Rectal smooth muscle tissue (tissue), 1 donor: ENCODE results near the gene PDE9A.

Experiments used
- H3K27ac ChIP-seq: one replicate; pipeline ENCODE4 v1.7.0; 2013; ENCODE audit warnings: low read depth, low read length, inconsistent platforms
- H3K27me3 ChIP-seq: one replicate; pipeline ENCODE4 v1.7.0; 2013; ENCODE audit warnings: low read length; ENCODE audit not compliant: control insufficient read depth, insufficient read depth
- H3K36me3 ChIP-seq: one replicate; pipeline ENCODE4 v1.7.0; 2013; ENCODE audit warnings: low read length; ENCODE audit not compliant: control insufficient read depth, insufficient read depth
- H3K4me1 ChIP-seq: one replicate; pipeline ENCODE4 v1.7.0; 2013; ENCODE audit warnings: low read length; ENCODE audit not compliant: control insufficient read depth, insufficient read depth
- H3K4me3 ChIP-seq: one replicate; pipeline ENCODE4 v1.7.0; 2013; ENCODE audit warnings: low read length
- H3K9ac ChIP-seq: one replicate; pipeline ENCODE4 v1.7.0; 2013; ENCODE audit warnings: low read length

The PDE9A gene

GRCh38 chr21:42657676-42658319 lies 4.4 kb downstream of the PDE9A start:
- Histone ChIP-seq H3K4me1 (peaks cover 23% of the 10 kb centered on the region), H3K9ac (no peak overlapping the region), H3K27ac (peak overlapping the region; percentile 90), H3K36me3 (no peaks in the 10 kb centered on the region), H3K27me3 (peaks cover 5% of the 10 kb centered on the region), H3K4me3 (no peak overlapping the region)

- H3K9ac ChIP-seq, result no peak overlapping the region
- H3K27ac ChIP-seq, result peak overlapping the region; percentile 90
- H3K36me3 ChIP-seq, result no peaks in the 10 kb centered on the region
- peaks cover 20% of the 10 kb centered on the region for H3K4me1 ChIP-seq
- H3K4me3 ChIP-seq, result no peak overlapping the region
- peaks cover 5% of the 10 kb centered on the region for H3K27me3 ChIP-seq
Measured at GRCh38 chr21:42658320-42659105, 5.1 kb downstream of the PDE9A start.

GRCh38 chr21:42659416-42660117 lies 6.1 kb downstream of the PDE9A start:
- Histone ChIP-seq H3K4me1 (peaks cover 26% of the 10 kb centered on the region), H3K9ac (no peak overlapping the region)

GRCh38 chr21:42660118-42660470 lies 6.7 kb downstream of the PDE9A start:
- Histone ChIP-seq H3K4me3 (no peak overlapping the region), H3K4me1 (peaks cover 25% of the 10 kb centered on the region), H3K9ac (no peak overlapping the region), H3K27ac (no peak overlapping the region), H3K36me3 (no peaks in the 10 kb centered on the region), H3K27me3 (peaks cover 5% of the 10 kb centered on the region)

More at GRCh38 chr21:42659416-42660117, 6.1 kb downstream of the PDE9A start:
- no peak overlapping the region for H3K27ac ChIP-seq
- H3K36me3 ChIP-seq, result no peaks in the 10 kb centered on the region
- peaks cover 5% of the 10 kb centered on the region for H3K27me3 ChIP-seq
- no peak overlapping the region for H3K4me3 ChIP-seq

GRCh38 chr21:42661688-42662429 lies 8.4 kb downstream of the PDE9A start:
- H3K27ac ChIP-seq, result no peak overlapping the region
- H3K27me3 ChIP-seq, result no peaks in the 10 kb centered on the region
- no peak overlapping the region for H3K4me3 ChIP-seq
- H3K36me3 ChIP-seq, result no peaks in the 10 kb centered on the region
- peaks cover 21% of the 10 kb centered on the region for H3K4me1 ChIP-seq
- no peak overlapping the region for H3K9ac ChIP-seq

GRCh38 chr21:42662430-42663199 lies 9.2 kb downstream of the PDE9A start:
- Histone ChIP-seq H3K27me3 (no peaks in the 10 kb centered on the region), H3K4me1 (peaks cover 22% of the 10 kb centered on the region), H3K4me3 (no peak overlapping the region), H3K27ac (no peak overlapping the region), H3K9ac (no peak overlapping the region), H3K36me3 (no peaks in the 10 kb centered on the region)

- Histone ChIP-seq H3K36me3 (no peaks in the 10 kb centered on the region), H3K27ac (no peak overlapping the region), H3K4me3 (no peak overlapping the region), H3K4me1 (peaks cover 29% of the 10 kb centered on the region), H3K27me3 (no peaks in the 10 kb centered on the region), H3K9ac (no peak overlapping the region)
Measured at GRCh38 chr21:42663200-42663750, 9.9 kb downstream of the PDE9A start.

GRCh38 chr21:42663860-42664535 lies 10.6 kb downstream of the PDE9A start:
- Histone ChIP-seq H3K4me3 (no peak overlapping the region), H3K27me3 (no peaks in the 10 kb centered on the region), H3K27ac (no peak overlapping the region), H3K9ac (no peak overlapping the region), H3K36me3 (no peaks in the 10 kb centered on the region), H3K4me1 (peaks cover 34% of the 10 kb centered on the region)

- Histone ChIP-seq H3K27me3 (no peaks in the 10 kb centered on the region), H3K4me3 (no peak overlapping the region), H3K4me1 (peaks cover 36% of the 10 kb centered on the region), H3K9ac (no peak overlapping the region), H3K36me3 (no peaks in the 10 kb centered on the region), H3K27ac (peak overlapping the region; percentile 82)
Measured at GRCh38 chr21:42664614-42665013, 11.2 kb downstream of the PDE9A start.

- H3K4me1 ChIP-seq, result peaks cover 36% of the 10 kb centered on the region
- peak overlapping the region; percentile 82 for H3K27ac ChIP-seq
- H3K36me3 ChIP-seq, result no peaks in the 10 kb centered on the region
- no peaks in the 10 kb centered on the region for H3K27me3 ChIP-seq
- no peak overlapping the region for H3K4me3 ChIP-seq
- H3K9ac ChIP-seq, result no peak overlapping the region
Measured at GRCh38 chr21:42665026-42665425, 11.6 kb downstream of the PDE9A start.

GRCh38 chr21:42665484-42665883 lies 12.1 kb downstream of the PDE9A start:
- Histone ChIP-seq H3K36me3 (no peaks in the 10 kb centered on the region), H3K27me3 (no peaks in the 10 kb centered on the region), H3K4me1 (peaks cover 36% of the 10 kb centered on the region), H3K9ac (no peak overlapping the region), H3K27ac (peak overlapping the region; percentile 82), H3K4me3 (no peak overlapping the region)
